Activated T-cell treated with anti-CD3 and anti-CD28 coated beads, Interleukin-2, amount 50 U/mL, for 24 hours (primary cell): ENCODE results near the gene G0S2.
A peak's percentile ranks its signal among the peaks of the same experiment; 100 is the strongest.

Source experiments
- DNase-seq: peaks from one replicate; pipeline ENCODE4 v3.0.0-alpha.2; 2020
- H3K27ac Mint-ChIP-seq: 2 replicates; pipeline ENCODE4 v1.8.0; 2020; ENCODE audit warnings: mild to moderate bottlenecking, mixed read lengths
- H3K27me3 Mint-ChIP-seq: 2 replicates; pipeline ENCODE4 v1.8.0; 2020; ENCODE audit warnings: mixed read lengths
- H3K36me3 Mint-ChIP-seq: 2 replicates; pipeline ENCODE4 v1.8.0; 2020; ENCODE audit warnings: low read depth, mixed read lengths
- H3K4me1 Mint-ChIP-seq: 2 replicates; pipeline ENCODE4 v1.8.0; 2020; ENCODE audit warnings: low read depth, mixed read lengths
- H3K4me3 Mint-ChIP-seq: 2 replicates; pipeline ENCODE4 v1.8.0; 2020; ENCODE audit warnings: mild to moderate bottlenecking, moderate library complexity, mixed read lengths
- H3K9me3 Mint-ChIP-seq: 2 replicates; pipeline ENCODE4 v1.8.0; 2020; ENCODE audit warnings: mixed read lengths

The G0S2 gene, protein sequence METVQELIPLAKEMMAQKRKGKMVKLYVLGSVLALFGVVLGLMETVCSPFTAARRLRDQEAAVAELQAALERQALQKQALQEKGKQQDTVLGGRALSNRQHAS

DNA sequence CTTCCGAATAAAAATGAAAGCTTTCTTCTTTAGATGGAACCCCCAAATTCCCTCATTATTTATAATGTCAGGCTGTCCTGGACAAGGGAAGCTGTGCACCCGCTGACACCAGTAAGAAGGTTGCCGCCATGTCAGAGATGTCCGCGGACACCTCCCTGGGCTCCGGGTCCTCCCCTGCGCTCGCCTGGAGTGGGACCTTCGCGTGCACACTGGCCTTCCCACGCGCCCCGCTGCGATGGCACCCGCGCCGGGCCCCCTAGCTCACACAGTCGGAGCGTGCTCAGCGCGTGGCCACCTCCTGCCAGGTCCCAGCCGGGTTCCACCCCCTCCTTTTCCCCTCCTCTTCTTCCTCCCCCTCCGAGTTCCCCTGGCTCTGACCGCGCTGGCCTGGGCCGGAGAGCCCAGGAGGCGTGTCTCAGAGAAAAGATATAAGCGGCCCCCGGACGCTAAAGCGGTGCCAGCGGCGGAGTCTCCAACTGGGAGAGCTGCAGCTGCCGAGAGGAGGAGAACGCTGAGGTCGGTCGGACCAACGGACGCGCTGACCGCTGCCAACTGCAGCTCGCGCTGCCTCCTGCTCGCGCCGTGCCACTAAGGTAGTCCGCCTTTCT lies at the start of gene G0S2:
TSS of gene G0S2 (plus strand) at position 456 of the 608 bp plus-strand sequence. CDS start 273 bp downstream, outside the sequence.
- H3K27ac Mint-ChIP-seq: peak within 1 kb of the TSS; percentile 33
- peak within 1 kb of the TSS; percentile 75 for H3K4me3 Mint-ChIP-seq
- peaks cover 42% of the 10 kb centered on the region for H3K27me3 Mint-ChIP-seq
- no peaks in the 10 kb centered on the region for H3K36me3 Mint-ChIP-seq
- no peaks in the 10 kb centered on the region for H3K9me3 Mint-ChIP-seq
- DNase-seq: peak; percentile 68
- H3K4me1 Mint-ChIP-seq: peaks cover 62% of the 10 kb centered on the region

DNA sequence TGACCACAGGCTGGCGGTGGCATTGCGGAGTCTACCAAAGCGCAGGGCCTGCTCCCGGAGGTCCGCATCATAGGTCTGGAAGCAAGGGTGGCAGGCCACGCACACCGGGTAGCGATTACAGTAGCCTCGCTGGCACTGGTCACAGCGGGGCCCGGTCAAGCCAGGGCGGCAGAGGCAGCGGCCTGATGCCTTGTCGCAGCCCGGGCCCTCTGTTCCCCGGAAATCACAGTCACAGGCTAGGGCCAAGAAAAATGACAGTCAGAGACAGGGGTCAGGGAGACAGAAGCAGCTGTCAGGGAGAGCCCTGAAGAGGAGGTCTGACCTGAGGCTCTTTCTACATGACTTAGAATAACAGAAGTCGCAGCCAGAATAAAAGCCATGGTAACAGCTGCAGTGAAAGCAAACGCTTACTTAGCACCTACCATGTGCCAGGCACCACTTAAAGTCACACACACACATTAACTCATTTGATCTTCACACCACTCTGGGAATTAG lies 49.4 kb upstream of the G0S2 start:
- Mint-ChIP-seq H3K27me3 (no peaks in the 10 kb centered on the region), H3K27ac (no peak overlapping the region), H3K4me1 (peaks cover 8% of the 10 kb centered on the region), H3K9me3 (no peaks in the 10 kb centered on the region), H3K4me3 (no peak overlapping the region), H3K36me3 (no peaks in the 10 kb centered on the region)
- DNase-seq: no peak

DNA sequence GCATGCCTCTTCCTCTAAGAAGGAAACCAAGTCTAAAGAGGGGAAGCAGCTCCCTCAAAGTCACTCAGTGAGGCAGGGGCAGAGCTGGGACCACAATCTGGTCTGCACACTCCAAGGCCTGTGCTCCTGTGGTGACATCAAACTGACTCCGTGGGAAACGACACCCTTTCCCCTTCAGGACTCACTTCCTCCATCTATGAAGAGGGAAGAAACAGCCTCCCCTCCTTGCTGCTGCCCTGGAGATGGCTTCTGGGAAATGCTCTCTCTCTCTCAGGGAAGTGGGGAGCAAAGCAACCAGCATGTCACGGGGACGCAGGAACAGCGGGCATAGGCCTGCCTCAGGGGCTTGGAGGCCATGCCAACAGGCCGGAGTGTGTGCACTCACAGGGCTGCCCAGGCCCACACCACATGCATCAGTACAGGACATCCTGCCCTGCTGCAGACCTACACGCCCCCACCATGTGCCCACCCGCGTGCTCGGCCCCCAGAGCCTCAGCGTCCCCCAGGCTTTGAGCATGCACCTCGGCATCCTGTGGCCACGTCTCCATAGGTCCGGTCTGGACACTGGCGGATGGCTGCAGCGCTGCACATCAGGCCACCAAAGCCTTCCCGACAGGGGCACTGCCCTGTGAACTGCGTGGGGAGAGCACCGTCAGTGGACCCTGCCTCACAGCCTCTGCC lies 48.7 kb upstream of the G0S2 start:
- Mint-ChIP-seq H3K27ac (no peak overlapping the region), H3K27me3 (no peaks in the 10 kb centered on the region), H3K36me3 (no peaks in the 10 kb centered on the region), H3K4me3 (no peak overlapping the region), H3K9me3 (no peaks in the 10 kb centered on the region), H3K4me1 (peaks cover 8% of the 10 kb centered on the region)
- DNase-seq: no peak

DNA sequence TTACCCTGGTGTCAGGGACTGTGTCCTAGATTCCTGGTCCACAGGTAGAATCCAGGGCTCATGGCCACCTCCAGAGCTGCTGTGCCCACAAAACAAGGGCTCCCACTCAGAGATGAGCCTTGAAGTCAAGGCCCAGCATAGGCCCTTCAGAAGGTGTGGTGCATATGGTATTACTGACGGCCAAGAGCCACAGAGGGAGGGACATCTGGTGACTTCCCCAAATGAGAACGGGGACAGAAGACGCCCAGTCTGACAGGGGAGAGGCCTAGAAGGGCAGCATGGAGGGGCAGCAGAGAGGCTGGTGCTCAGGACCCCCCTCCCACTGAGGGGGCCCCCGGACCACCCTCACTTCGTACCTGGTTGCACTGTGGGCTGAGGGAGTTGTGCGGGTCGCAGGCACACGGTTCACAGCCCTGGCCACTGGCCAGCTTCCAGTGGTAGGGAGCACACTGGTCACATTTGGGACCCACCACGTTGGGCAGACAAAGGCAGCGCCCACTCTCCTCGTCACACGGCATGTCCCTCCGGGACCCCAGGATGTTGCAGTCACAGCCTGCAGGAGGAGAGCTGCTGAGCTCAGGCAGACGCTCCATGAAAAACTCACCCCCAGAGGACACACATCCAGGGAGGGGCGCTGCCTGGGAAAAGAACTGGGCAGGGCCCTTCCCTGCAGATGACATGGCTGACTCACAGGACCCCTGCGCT lies 48.0 kb upstream of the G0S2 start:
- DNase-seq: no peak
- Mint-ChIP-seq H3K36me3 (no peaks in the 10 kb centered on the region), H3K27ac (no peak overlapping the region)

DNA sequence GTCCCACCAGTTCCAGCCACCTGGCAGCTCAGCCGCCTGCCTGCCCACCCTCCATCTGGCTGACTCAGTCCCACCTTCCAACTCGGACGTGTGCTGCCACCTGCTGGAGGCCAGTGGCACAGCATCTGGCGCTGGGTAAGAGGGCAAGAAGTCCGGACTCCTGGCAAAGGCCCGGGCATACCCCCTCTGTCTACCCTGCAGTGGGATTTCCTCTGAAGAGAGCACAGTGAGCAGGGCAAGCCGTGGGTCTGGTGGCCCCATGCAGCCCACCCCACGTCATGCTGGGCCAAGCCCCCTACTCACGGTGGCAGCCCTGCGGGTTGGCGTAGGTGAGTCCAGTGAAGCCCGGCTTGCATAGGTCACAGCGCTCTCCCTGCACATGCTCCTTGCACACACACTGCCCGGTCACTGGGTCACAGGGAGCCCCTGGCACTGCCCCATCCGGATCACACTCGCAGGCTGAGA lies 47.4 kb upstream of the G0S2 start:
- DNase-seq: peak; percentile 90
- H3K9me3 Mint-ChIP-seq: no peaks in the 10 kb centered on the region
- H3K4me1 Mint-ChIP-seq: peaks cover 8% of the 10 kb centered on the region
- H3K36me3 Mint-ChIP-seq: no peaks in the 10 kb centered on the region
- H3K4me3 Mint-ChIP-seq: no peak overlapping the region
- H3K27ac Mint-ChIP-seq: no peak overlapping the region
- H3K27me3 Mint-ChIP-seq: no peaks in the 10 kb centered on the region

More for the DNA sequence above, 48.0 kb upstream of the G0S2 start:
- Mint-ChIP-seq H3K9me3 (no peaks in the 10 kb centered on the region), H3K27me3 (no peaks in the 10 kb centered on the region), H3K4me1 (peaks cover 8% of the 10 kb centered on the region), H3K4me3 (no peak overlapping the region)

DNA sequence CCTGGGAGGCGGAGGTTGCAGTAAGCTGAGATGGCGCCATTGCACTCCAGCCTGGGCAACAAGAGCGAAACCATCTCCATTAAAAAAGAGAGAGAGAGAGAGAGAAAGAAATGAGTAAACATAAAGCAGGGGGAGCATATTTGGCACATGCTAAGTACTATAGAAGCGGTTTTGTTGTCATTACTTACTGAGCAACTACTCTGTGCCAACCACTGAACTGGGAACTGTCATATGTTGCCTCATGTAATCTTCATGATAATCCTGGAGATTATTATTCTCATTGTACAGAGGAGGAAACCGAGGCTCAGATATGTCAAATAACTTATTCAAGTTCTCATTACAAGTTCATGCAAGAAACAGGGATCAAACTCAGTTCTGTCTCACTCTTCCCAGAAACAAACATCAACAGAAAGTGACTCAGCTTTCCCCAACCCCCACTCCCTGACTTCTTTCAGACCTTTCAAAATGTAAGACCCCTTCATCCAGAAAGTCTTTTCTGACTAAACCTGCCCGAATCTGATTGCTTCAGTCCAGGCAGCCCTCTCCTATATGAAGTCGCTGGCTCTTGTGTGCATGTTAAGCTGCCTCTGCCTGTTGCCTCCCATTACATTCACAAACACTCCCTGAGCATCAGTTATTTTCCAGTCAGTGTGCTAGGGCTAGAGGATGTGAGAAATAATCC lies 46.5 kb upstream of the G0S2 start:
- Mint-ChIP-seq H3K4me3 (no peak overlapping the region), H3K4me1 (peaks cover 11% of the 10 kb centered on the region), H3K27ac (no peak overlapping the region), H3K27me3 (no peaks in the 10 kb centered on the region), H3K9me3 (no peaks in the 10 kb centered on the region), H3K36me3 (no peaks in the 10 kb centered on the region)
- no peak for DNase-seq

DNA sequence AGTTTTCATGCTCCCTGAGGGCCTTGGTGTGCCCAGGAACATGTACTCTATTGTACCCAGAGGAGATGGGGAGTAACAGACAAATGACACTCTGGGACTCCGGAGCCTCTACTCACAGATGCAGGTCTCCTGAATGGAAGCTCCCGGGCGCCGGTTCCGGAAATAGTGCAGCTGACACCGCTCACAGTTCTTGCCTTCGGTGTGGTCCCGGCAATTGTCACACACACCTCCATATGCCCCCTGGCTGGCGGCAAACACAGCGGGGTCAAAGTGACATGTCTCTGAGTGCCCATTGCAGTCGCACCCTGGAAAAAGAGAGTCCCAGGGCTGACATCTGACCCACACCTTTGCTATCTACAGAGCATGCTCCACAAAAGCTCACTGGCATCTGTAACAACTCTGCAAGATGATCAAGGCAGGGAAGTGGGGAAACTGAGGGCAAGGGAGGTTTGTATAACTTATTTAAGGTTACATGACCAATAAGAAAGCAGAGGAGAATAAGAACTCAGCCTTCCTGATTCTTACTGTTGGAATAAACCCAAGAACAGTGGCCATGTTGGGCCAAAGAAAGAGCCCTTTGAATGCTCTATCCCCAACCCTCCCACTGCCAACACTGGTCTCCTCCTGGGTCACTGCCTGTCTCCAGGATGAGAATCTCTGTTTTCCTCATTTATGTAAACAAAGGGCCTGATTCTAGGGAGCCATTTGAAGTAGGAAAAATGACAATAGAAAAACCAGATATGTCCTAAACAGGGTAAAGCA lies 45.4 kb upstream of the G0S2 start:
- Mint-ChIP-seq H3K36me3 (no peaks in the 10 kb centered on the region), H3K27ac (no peak overlapping the region), H3K27me3 (no peaks in the 10 kb centered on the region), H3K4me1 (peaks cover 12% of the 10 kb centered on the region), H3K9me3 (no peaks in the 10 kb centered on the region), H3K4me3 (no peak overlapping the region)
- no peak for DNase-seq

DNA sequence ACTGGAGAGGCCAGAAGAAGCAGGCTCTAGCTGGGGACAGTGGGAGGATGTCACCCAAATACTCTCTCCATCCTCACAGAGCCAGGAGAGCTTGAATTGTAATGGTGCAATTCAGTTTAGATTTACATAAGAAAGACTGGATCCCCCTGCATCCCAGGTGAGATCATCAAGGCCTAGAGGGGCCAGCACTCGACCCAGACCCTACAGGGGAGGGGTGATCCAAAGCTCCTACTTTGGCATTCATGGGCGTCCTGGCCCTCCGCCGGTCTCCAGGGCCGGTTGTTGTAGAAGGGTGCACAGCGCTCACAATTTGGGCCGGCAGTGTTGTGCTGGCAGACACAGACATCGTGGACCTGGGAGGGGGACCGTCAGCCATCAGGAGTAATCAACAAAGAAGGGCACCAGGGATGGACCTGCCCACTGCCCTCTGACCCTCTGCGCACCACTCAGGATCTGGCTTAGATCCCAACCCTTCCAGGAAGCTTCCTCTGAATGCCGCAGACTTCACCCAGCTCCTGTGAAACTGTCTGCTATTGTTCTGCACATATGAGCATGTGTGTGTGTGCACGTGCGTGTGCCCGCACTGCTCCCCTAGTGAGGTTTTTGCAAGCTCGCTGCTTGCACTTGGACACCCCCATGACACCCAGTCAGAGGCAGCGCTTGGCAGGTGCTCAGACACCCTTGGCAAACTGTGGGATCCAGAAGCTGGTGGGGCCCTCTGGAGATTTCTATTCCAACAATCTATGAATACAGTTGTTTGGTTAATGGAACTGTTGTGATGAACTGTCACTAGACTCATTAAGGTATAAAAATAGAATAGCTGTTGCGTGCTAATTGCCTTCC lies 44.6 kb upstream of the G0S2 start:
- H3K27me3 Mint-ChIP-seq: no peaks in the 10 kb centered on the region
- H3K27ac Mint-ChIP-seq: no peak overlapping the region
- H3K9me3 Mint-ChIP-seq: no peaks in the 10 kb centered on the region
- no peaks in the 10 kb centered on the region for H3K36me3 Mint-ChIP-seq
- H3K4me1 Mint-ChIP-seq: peaks cover 14% of the 10 kb centered on the region
- DNase-seq: no peak
- no peak overlapping the region for H3K4me3 Mint-ChIP-seq

DNA sequence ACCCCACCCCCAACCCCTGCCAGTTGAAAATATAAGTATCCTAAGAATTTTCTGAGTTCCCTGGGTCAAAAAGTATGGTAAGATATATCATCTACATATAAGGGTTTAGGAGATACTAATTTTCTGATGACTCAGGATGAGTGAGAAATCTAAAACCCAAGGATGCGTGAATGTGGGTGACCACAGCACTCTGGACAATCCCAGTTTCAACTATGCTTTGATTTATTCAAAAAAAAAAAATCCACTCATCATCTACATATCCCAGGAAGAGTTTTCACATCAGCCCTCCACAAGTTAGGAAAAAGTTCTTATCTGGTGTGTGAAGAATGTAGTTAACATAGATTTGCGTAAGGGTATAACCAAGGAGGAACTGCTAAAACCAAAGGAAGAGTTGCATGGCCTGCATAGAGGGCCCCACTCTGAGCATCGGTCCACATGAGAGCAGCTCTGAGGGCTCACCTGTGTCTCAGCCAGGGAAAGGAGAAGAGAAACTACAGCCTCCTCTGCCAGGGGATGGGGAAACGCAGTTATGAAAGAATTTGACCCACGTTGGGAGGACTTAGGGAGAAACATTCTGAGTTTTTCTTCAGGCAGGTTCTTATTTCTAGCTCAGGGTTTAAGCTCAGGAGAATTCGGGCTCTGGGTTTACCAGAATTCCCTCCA lies 41.7 kb upstream of the G0S2 start:
- H3K4me3 Mint-ChIP-seq: no peak overlapping the region
- peaks cover 12% of the 10 kb centered on the region for H3K4me1 Mint-ChIP-seq
- no peaks in the 10 kb centered on the region for H3K27me3 Mint-ChIP-seq
- H3K9me3 Mint-ChIP-seq: no peaks in the 10 kb centered on the region
- no peak overlapping the region for H3K27ac Mint-ChIP-seq
- no peaks in the 10 kb centered on the region for H3K36me3 Mint-ChIP-seq
- DNase-seq: no peak

DNA sequence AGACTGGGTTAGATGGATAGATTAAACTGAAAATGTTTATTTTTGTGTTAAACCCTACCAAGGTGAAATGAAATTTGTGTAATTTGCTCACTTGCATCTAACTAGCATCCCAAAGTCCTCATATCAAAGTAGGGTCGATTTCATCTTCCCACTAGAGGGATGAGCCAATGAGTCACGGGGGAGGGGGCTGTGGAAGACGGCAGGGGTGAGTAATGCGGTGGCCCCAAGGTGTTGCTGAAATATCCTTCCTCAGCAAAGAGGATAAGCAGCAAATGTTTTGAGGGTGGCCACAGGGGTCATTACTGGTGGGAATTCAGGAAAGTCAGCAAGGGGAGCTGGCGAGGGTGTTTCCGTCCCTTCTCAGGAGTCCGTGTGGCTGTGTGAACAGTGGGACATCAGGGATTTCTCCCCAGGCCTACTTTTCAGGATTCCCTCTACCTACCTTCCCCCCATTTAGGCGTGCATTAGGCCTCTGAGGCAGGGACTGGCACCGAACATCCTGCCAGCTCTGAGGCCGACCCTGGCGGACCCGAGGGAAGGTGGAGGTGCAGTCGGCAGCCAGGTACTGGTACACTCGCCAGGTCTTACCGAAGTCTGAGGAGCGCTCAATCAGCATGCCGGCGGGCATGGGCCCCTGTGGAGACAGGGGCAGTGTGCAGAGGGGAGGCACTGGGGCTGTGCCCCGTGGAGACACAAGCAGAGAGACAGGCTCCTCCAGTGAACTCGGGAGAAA lies 41.0 kb upstream of the G0S2 start:
- DNase-seq: no peak
- Mint-ChIP-seq H3K4me1 (peaks cover 6% of the 10 kb centered on the region), H3K36me3 (no peaks in the 10 kb centered on the region), H3K4me3 (no peak overlapping the region), H3K27me3 (no peaks in the 10 kb centered on the region), H3K9me3 (no peaks in the 10 kb centered on the region), H3K27ac (no peak overlapping the region)

DNA sequence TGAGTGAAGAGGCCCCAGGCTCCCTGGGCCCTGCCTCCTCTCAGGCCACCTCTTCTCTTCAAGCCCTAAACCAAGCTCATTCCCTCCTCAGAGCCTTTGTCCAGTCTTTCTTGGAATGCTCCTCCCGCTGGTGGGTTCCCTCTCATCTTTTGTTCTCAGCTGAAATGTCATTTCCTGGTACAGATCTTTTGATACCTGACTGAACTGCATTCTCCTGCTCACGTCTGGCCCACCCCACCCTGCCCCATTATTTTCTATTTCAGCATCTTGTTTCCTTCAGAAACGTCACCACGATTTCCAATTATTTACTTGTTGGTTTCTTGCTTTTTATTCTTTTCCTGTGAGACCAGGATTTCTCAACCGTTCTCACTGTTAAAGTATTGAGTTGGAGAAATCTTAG lies 39.4 kb upstream of the G0S2 start:
- no peaks in the 10 kb centered on the region for H3K27me3 Mint-ChIP-seq
- no peaks in the 10 kb centered on the region for H3K9me3 Mint-ChIP-seq
- no peaks in the 10 kb centered on the region for H3K36me3 Mint-ChIP-seq
- no peak overlapping the region for H3K4me3 Mint-ChIP-seq
- peaks cover 6% of the 10 kb centered on the region for H3K4me1 Mint-ChIP-seq
- no peak for DNase-seq
- no peak overlapping the region for H3K27ac Mint-ChIP-seq

DNA sequence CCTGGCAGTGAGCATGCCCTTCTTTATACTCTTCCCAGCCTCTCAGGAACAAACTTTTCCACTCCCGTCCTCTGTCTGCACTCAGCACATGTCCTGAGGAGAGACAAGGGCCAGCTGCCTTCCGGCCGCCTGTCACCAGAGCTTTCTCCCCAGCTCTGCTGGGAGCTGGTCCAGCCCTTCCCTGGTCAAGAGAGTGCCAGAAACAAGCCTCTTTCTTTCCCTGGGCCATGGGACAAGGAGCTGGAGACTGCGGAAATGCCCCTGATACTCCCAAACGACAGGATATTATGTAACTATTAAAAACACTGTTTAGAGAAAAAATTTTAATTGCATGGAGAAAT lies 33.4 kb upstream of the G0S2 start:
- H3K27ac Mint-ChIP-seq: no peak overlapping the region
- H3K36me3 Mint-ChIP-seq: no peaks in the 10 kb centered on the region

More for the DNA sequence above, 33.4 kb upstream of the G0S2 start:
- Mint-ChIP-seq H3K27me3 (no peaks in the 10 kb centered on the region), H3K4me3 (no peak overlapping the region), H3K9me3 (no peaks in the 10 kb centered on the region), H3K4me1 (no peaks in the 10 kb centered on the region)
- no peak for DNase-seq
